ENCODE data around the gene CYP4A11. TPM values are rescaled to one million over a fixed set of nuclear protein-coding genes. Genes with fewer than 3 reads are reported as not detected.

CYP4A11 gene
- total and polyA plus RNA-seq, 9 of the 15 experiments (the other 6 are each of a cell fraction or from before 2014, with no cell fraction given), result not detected

GRCh38 chr1:46910790-46911189, 30.5 kb downstream of the CYP4A11 start:
- Histone ChIP-seq H4K20me1 (replicated peaks; ENCODE audit: control insufficient read depth, insufficient read depth, low read length) (no peaks in the 10 kb centered on the region), H3K9me1 (ENCODE audit: control insufficient read depth, insufficient read depth, low read length) (no peaks in the 10 kb centered on the region), H3K79me2 (ENCODE audit: control insufficient read depth, insufficient read depth, low read length) (no peaks in the 10 kb centered on the region), H3K4me3 (no peak overlapping the region), H3K27ac (ENCODE audit: extremely low read depth, low read depth, low read length) (no peak overlapping the region), H3K27me3 (ENCODE audit: control insufficient read depth in 2 of 2, insufficient read depth in 2 of 2, low read length in 2 of 2) (no peaks in the 10 kb centered on the region), H3K36me3 (ENCODE audit: control insufficient read depth, insufficient read depth, low read length) (no peaks in the 10 kb centered on the region), H3K4me2 (ENCODE audit: insufficient read depth, low read length) (no peak overlapping the region), H3K9me3 (replicated peaks; ENCODE audit: control insufficient read depth, insufficient read depth, low read depth, low read length) (no peaks in the 10 kb centered on the region), H2AFZ (ENCODE audit: low read depth, low read length) (no peak overlapping the region), H3K9ac (ENCODE audit: insufficient read depth in 1 of 2, low read depth in 2 of 2, low read length in 2 of 2) (no peak overlapping the region), H3K4me1 (replicated peaks in 1 of 2; ENCODE audit: control insufficient read depth in 2 of 2, insufficient read depth in 2 of 2, low read length in 2 of 2) (no peaks in the 10 kb centered on the region)
- in situ Hi-C loops (cut with MboI) (no loop called here), intact Hi-C loops (cut with micrococcal nuclease) (no loop called here)
- no peak for DNase-seq (ENCODE audit: extremely low read depth in 1 of 4, low spot score in 3 of 4)
- BruUV-seq (replicated peaks), result no TSS peak
- peak; percentile 19 for FAIRE-seq
- POLR2A ChIA-PET, result no interaction called here
- WGBS (ENCODE audit: insufficient coverage, low coverage, missing lambda C conversion rate), result 0% methylated on average over 2 of the region's 2 CpGs
- TF ChIP-seq SETDB1 (IDR thresholded peaks at IDR 0.05; ENCODE audit: low read length) (no peak), RFX1 (IDR thresholded peaks at IDR 0.05) (peak; percentile 58)
- ATAC-seq, result no peak
- CTCF ChIA-PET (ENCODE audit: low intra/inter-chr PET ratio), result no interaction called here

- H4K20me1 ChIP-seq (replicated peaks; ENCODE audit: control insufficient read depth, insufficient read depth, low read length), result no peaks in the 10 kb centered on the region
- intact Hi-C loops (cut with micrococcal nuclease) (no loop called here), in situ Hi-C loops (cut with MboI) (no loop called here)
- no peak overlapping the region for H3K4me3 ChIP-seq
- no peaks in the 10 kb centered on the region for H3K79me2 ChIP-seq (ENCODE audit: control insufficient read depth, insufficient read depth, low read length)
- no peak for ATAC-seq
- CTCF ChIA-PET (ENCODE audit: low intra/inter-chr PET ratio), result no interaction called here
- no peaks in the 10 kb centered on the region for H3K36me3 ChIP-seq (ENCODE audit: control insufficient read depth, insufficient read depth, low read length)
- no peak overlapping the region for H2AFZ ChIP-seq (ENCODE audit: low read depth, low read length)
- no peaks in the 10 kb centered on the region for H3K4me1 ChIP-seq (replicated peaks in 1 of 2; ENCODE audit: control insufficient read depth in 2 of 2, insufficient read depth in 2 of 2, low read length in 2 of 2)
- BruUV-seq (replicated peaks), result no TSS peak
- no peak for DNase-seq (ENCODE audit: extremely low read depth in 1 of 4, low spot score in 3 of 4)
- H3K27ac ChIP-seq (ENCODE audit: extremely low read depth, low read depth, low read length), result no peak overlapping the region
- H3K9me3 ChIP-seq (replicated peaks; ENCODE audit: control insufficient read depth, insufficient read depth, low read depth, low read length), result no peaks in the 10 kb centered on the region
- 0% methylated on average over 4 of the region's 4 CpGs for WGBS (ENCODE audit: insufficient coverage, low coverage, missing lambda C conversion rate)
- FAIRE-seq, result no peak
- H3K27me3 ChIP-seq (ENCODE audit: control insufficient read depth in 2 of 2, insufficient read depth in 2 of 2, low read length in 2 of 2), result no peaks in the 10 kb centered on the region
- no peak overlapping the region for H3K9ac ChIP-seq (ENCODE audit: insufficient read depth in 1 of 2, low read depth in 2 of 2, low read length in 2 of 2)
- no peaks in the 10 kb centered on the region for H3K9me1 ChIP-seq (ENCODE audit: control insufficient read depth, insufficient read depth, low read length)
- POLR2A ChIA-PET, result no interaction called here
- H3K4me2 ChIP-seq (ENCODE audit: insufficient read depth, low read length), result no peak overlapping the region
- TF ChIP-seq AFF4 (CRISPR knock-in tag; IDR thresholded peaks at IDR 0.05), result no peak
- no peak for TF ChIP-seq CEBPB (tag; IDR thresholded peaks at IDR 0.05)
- TF ChIP-seq ZC3H11A (IDR thresholded peaks at IDR 0.05; ENCODE audit: low read depth, low read length), result no peak
- TF ChIP-seq MCM2 (IDR thresholded peaks at IDR 0.05; ENCODE audit: low read depth), result no peak
- TF ChIP-seq SETDB1 (IDR thresholded peaks at IDR 0.05; ENCODE audit: low read length), result no peak
- no peak for TF ChIP-seq USF1 (CRISPR knock-in tag; IDR thresholded peaks at IDR 0.05)
- TF ChIP-seq ARHGAP35 (IDR thresholded peaks at IDR 0.05; ENCODE audit: partially characterized antibody), result no peak
- no peak for TF ChIP-seq SRF (CRISPR knock-in tag; IDR thresholded peaks at IDR 0.05)
- TF ChIP-seq ZNF586 (CRISPR knock-in tag; conservative IDR thresholded peaks at IDR 0.05), result no peak
- TF ChIP-seq RBFOX2 (IDR thresholded peaks at IDR 0.05; ENCODE audit: low read depth, low read length), result no peak
- TF ChIP-seq HNRNPK (IDR thresholded peaks at IDR 0.05; ENCODE audit: low read depth, low read length, poor library complexity, severe bottlenecking), result no peak
- TF ChIP-seq SLC30A9 (CRISPR knock-in tag; IDR thresholded peaks at IDR 0.05), result no peak
Observed at GRCh38 chr1:46903481-46903880, 37.8 kb downstream of the CYP4A11 start.

All from K562 (cell line).